WTC11 (cell line): ENCODE measurements around the gene FBXW4.

Experiments used
- CTCF ChIP-seq: fragments of 200-600 bp; IDR thresholded peaks from 2 replicates; pipeline ENCODE4 v1.8.0; 2022; ENCODE audit warnings: antibody characterized with exemption
- FOXK1 ChIP-seq: sonication (generic); formaldehyde crosslinking; IDR thresholded peaks from 2 replicates; pipeline ENCODE4 v1.8.0; 2022; ENCODE audit warnings: mild to moderate bottlenecking, moderate library complexity, missing genetic modification reagents
- IRF2 ChIP-seq: sonication (generic); formaldehyde crosslinking; IDR thresholded peaks from 2 replicates; pipeline ENCODE4 v1.8.0; 2022; ENCODE audit warnings: low read depth, missing genetic modification reagents, borderline replicate concordance
- MAX ChIP-seq: sonication (generic); formaldehyde crosslinking; IDR thresholded peaks from 2 replicates; pipeline ENCODE4 v1.8.0; 2022; ENCODE audit warnings: mild to moderate bottlenecking, missing genetic modification reagents
- TF ChIP-seq, protein P1 (sequence below): sonication (generic); formaldehyde crosslinking; IDR thresholded peaks from 2 replicates; pipeline ENCODE4 v1.8.1; 2023; ENCODE audit warnings: mild to moderate bottlenecking, missing genetic modification reagents, moderate library complexity

GRCh38 chr10:101588879-101589278, 106.1 kb downstream of the FBXW4 start:
- TF ChIP-seq CTCF (no peak), MAX (no peak), IRF2 (CRISPR knock-in tag) (no peak), FOXK1 (CRISPR knock-in tag) (no peak)
- TF ChIP-seq, protein P1, sequence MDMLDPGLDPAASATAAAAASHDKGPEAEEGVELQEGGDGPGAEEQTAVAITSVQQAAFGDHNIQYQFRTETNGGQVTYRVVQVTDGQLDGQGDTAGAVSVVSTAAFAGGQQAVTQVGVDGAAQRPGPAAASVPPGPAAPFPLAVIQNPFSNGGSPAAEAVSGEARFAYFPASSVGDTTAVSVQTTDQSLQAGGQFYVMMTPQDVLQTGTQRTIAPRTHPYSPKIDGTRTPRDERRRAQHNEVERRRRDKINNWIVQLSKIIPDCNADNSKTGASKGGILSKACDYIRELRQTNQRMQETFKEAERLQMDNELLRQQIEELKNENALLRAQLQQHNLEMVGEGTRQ (CRISPR knock-in tag) = no peak
